Spleen (tissue), 7 donors: ENCODE data around the gene VIPR1.

Experiments used
- POLR2A ChIP-seq, 3 donors: fragments of 450-650 bp; IDR thresholded peaks; one replicate each; pipeline ENCODE4 v1.5.1; 2017; ENCODE audit warnings: antibody characterized with exemption in 3 of 3, mild to moderate bottlenecking in 1 of 3
- TF ChIP-seq, protein P1 (sequence below), 11 experiments: fragments of 200-600 bp in 7 of 11; fragments of 450-650 bp in 4 of 11; sonication (generic) in 4 of 11; IDR thresholded peaks in 8 of 11; conservative IDR thresholded peaks in 3 of 11; 1 replicate in 7 of 11; 2 replicates in 4 of 11; pipeline versions ENCODE4 v1.4.0 to v1.8.0; 2016 to 2021; ENCODE audit warnings: antibody characterized with exemption in 11 of 11, inconsistent platforms in 4 of 11, mild to moderate bottlenecking in 1 of 11
- donor health status: DM: no; HTN: no; CAD: no; lungs with moderate emphysema.
- donor health status: DM: no; HTN: no; CAD: no.
- donor health status: DM: no; HTN: no; CAD: no.

DNA sequence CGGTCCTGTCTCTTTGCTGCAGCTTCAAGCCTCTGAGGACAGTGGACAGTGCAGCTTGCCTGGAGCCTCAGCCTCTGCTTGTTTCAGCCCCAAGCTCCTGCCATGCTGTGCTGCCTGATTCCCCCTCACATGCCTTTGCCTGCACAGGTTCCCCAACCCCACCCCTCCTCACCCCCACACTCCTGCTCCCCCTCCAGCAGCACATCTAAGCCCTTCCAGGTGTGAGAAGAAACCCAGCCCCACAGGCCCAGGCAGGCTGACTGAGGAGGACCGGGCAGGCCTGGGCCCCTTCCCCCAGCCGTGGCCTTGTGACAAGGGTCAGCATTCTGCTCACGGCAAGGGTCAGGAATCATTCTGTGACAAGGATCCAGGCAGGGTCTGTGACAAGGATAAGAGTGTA, 22.8 kb downstream of the VIPR1 start:
- no peak for TF ChIP-seq POLR2A (IDR thresholded peaks at IDR 0.05)
- TF ChIP-seq, protein P1, sequence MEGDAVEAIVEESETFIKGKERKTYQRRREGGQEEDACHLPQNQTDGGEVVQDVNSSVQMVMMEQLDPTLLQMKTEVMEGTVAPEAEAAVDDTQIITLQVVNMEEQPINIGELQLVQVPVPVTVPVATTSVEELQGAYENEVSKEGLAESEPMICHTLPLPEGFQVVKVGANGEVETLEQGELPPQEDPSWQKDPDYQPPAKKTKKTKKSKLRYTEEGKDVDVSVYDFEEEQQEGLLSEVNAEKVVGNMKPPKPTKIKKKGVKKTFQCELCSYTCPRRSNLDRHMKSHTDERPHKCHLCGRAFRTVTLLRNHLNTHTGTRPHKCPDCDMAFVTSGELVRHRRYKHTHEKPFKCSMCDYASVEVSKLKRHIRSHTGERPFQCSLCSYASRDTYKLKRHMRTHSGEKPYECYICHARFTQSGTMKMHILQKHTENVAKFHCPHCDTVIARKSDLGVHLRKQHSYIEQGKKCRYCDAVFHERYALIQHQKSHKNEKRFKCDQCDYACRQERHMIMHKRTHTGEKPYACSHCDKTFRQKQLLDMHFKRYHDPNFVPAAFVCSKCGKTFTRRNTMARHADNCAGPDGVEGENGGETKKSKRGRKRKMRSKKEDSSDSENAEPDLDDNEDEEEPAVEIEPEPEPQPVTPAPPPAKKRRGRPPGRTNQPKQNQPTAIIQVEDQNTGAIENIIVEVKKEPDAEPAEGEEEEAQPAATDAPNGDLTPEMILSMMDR (IDR thresholded peaks at IDR 0.05 in 8 of 11, conservative IDR thresholded peaks at IDR 0.05 in 3 of 11) = no peak
